Gastrocnemius medialis (tissue), 4 donors: ENCODE measurements around the gene TMEM72. TPM values are rescaled to one million over a fixed set of nuclear protein-coding genes. Genes with fewer than 3 reads are reported as not detected.
A peak's percentile ranks its signal among the peaks of the same experiment; 100 is the strongest.

Experiments
- ATAC-seq, 2 donors: fragments of 150-250 bp; one replicate each; pipeline ENCODE4 v1.9.1; 2016
- DNase-seq, 2 donors: peaks; one replicate each; pipeline ENCODE4 v3.0.0-alpha.2; 2019
- H3K27ac ChIP-seq, 4 donors: fragments of 200-600 bp; sonication (generic); 1 replicate in 1 of 4; 2 replicates in 3 of 4; pipeline ENCODE4 v1.5.1; 2016 to 2018; ENCODE audit warnings: mild to moderate bottlenecking in 2 of 4, moderate library complexity in 1 of 4
- H3K27me3 ChIP-seq, 3 donors: fragments of 200-600 bp; sonication (generic) in 2 of 3; 1 replicate in 1 of 3; 2 replicates in 2 of 3; pipeline versions ENCODE4 v1.5.1 to v1.6.0; 2016 to 2019; ENCODE audit warnings: mild to moderate bottlenecking in 1 of 3, moderate library complexity in 1 of 3
- H3K36me3 ChIP-seq, 2 donors: fragments of 200-600 bp; sonication (generic) in 1 of 2; one replicate each; pipeline ENCODE4 v1.5.1; 2017 to 2018
- H3K4me1 ChIP-seq, 2 donors: fragments of 200-600 bp; sonication (generic) in 1 of 2; one replicate each; pipeline ENCODE4 v1.5.1; 2016 to 2017; ENCODE audit warnings: mild to moderate bottlenecking in 2 of 2
- H3K4me3 ChIP-seq, 4 donors: fragments of 200-600 bp; sonication (generic) in 3 of 4; 1 replicate in 1 of 4; 2 replicates in 3 of 4; pipeline ENCODE4 v1.5.1; 2016 to 2019; ENCODE audit warnings: mild to moderate bottlenecking in 2 of 4
- H3K9me3 ChIP-seq, 3 donors: fragments of 200-600 bp; sonication (generic) in 2 of 3; 1 replicate in 1 of 3; 2 replicates in 2 of 3; pipeline ENCODE4 v1.5.1; 2016 to 2019
- CTCF ChIP-seq, 5 experiments: fragments of 450-650 bp in 3 of 5; fragments of 200-600 bp in 2 of 5; sonication (generic) in 2 of 5; IDR thresholded peaks in 4 of 5; conservative IDR thresholded peaks in 1 of 5; 1 replicate in 4 of 5; 2 replicates in 1 of 5; pipeline ENCODE4 v1.5.1; 2016 to 2019; ENCODE audit warnings: antibody characterized with exemption in 5 of 5, mild to moderate bottlenecking in 3 of 5, moderate library complexity in 3 of 5
- POLR2A ChIP-seq, 2 donors: fragments of 450-650 bp; IDR thresholded peaks; one replicate each; pipeline ENCODE4 v1.6.1; 2017; ENCODE audit warnings: antibody characterized with exemption in 2 of 2, mild to moderate bottlenecking in 2 of 2, moderate library complexity in 2 of 2
- in situ Hi-C, 4 donors: fragments of 200-750 bp; cut with MboI; loops; one replicate each; pipeline versions ENCODE4 v1.15.0 to v1.8.0; 2017; ENCODE audit warnings: low sequenced_read_pairs in 4 of 4
- intact Hi-C: fragments of 100-400 bp; cut with DNase I; formaldehyde crosslinking; loops from one replicate; pipeline ENCODE4 v1.15.1; 2023; ENCODE audit warnings: low total_unique reads
- total RNA-seq, 4 donors: library from RNA; depleted of rRNA; stranded (reverse); fragments of >200 nt; gene quantifications; one replicate each; pipeline versions ENCODE4 v1.1.0 to v1.2.3, GENCODE V29; 2016

Gene TMEM72
- total RNA-seq, 4 donors from 2014 or later: not detected

GRCh38 chr10:44949915-44950314, 38.8 kb downstream of the TMEM72 start:
- no peaks in the 10 kb centered on the region for H3K27me3 ChIP-seq
- intact Hi-C loops: no loop called here
- H3K27ac ChIP-seq: no peak overlapping the region
- ATAC-seq: no peak
- no peaks in the 10 kb centered on the region for H3K9me3 ChIP-seq
- H3K4me1 ChIP-seq: peaks cover 10 to 34% of the 10 kb centered on the region in 2 donors
- no peak overlapping the region for H3K4me3 ChIP-seq
- peaks cover 0 to 5% of the 10 kb centered on the region in 2 donors for H3K36me3 ChIP-seq
- TF ChIP-seq POLR2A (IDR thresholded peaks at IDR 0.05): no peak
- no peak for DNase-seq
- in situ Hi-C loops: no loop called here

GRCh38 chr10:44950326-44951225, 39.4 kb downstream of the TMEM72 start:
- no peak for ATAC-seq
- TF ChIP-seq CTCF (IDR thresholded peaks at IDR 0.05 in 4 of 5, conservative IDR thresholded peaks at IDR 0.05 in 1 of 5): no peak
- no peak for TF ChIP-seq POLR2A (IDR thresholded peaks at IDR 0.05)
- Histone ChIP-seq H3K27ac (no peak overlapping the region), H3K4me1 (peaks cover 10 to 33% of the 10 kb centered on the region in 2 donors), H3K9me3 (no peaks in the 10 kb centered on the region), H3K4me3 (no peak overlapping the region), H3K36me3 (peaks cover 0 to 5% of the 10 kb centered on the region in 2 donors), H3K27me3 (no peaks in the 10 kb centered on the region)
- in situ Hi-C loops: no loop called here
- intact Hi-C loops: no loop called here
- DNase-seq: no peak

GRCh38 chr10:44951576-44952226, 40.6 kb downstream of the TMEM72 start:
- H3K4me3 ChIP-seq: no peak overlapping the region
- no peaks in the 10 kb centered on the region for H3K9me3 ChIP-seq
- H3K27ac ChIP-seq: no peak overlapping the region
- no peaks in the 10 kb centered on the region for H3K27me3 ChIP-seq
- intact Hi-C loops: no loop called here
- peaks cover 10 to 22% of the 10 kb centered on the region in 2 donors for H3K4me1 ChIP-seq
- DNase-seq (no peak), ATAC-seq (no peak)
- in situ Hi-C loops: no loop called here
- peaks cover 0 to 10% of the 10 kb centered on the region in 2 donors for H3K36me3 ChIP-seq
- TF ChIP-seq POLR2A (IDR thresholded peaks at IDR 0.05) (no peak), CTCF (IDR thresholded peaks at IDR 0.05 in 4 of 5, conservative IDR thresholded peaks at IDR 0.05 in 1 of 5) (no peak)

GRCh38 chr10:44952779-44953231, 41.7 kb downstream of the TMEM72 start:
- in situ Hi-C loops (no loop called here), intact Hi-C loops (no loop called here)
- Histone ChIP-seq H3K27ac (no peak overlapping the region), H3K36me3 (peaks cover 0 to 10% of the 10 kb centered on the region in 2 donors), H3K9me3 (no peaks in the 10 kb centered on the region), H3K4me3 (no peak overlapping the region), H3K4me1 (peaks cover 8 to 23% of the 10 kb centered on the region in 2 donors), H3K27me3 (no peaks in the 10 kb centered on the region)
- ATAC-seq (no peak), DNase-seq (no peak)
- TF ChIP-seq POLR2A (IDR thresholded peaks at IDR 0.05): no peak

- peaks cover 11 to 30% of the 10 kb centered on the region in 2 donors for H3K4me1 ChIP-seq
- no peaks in the 10 kb centered on the region for H3K9me3 ChIP-seq
- intact Hi-C loops: no loop called here
- in situ Hi-C loops: no loop called here
- no peak overlapping the region for H3K4me3 ChIP-seq
- peaks cover 0 to 10% of the 10 kb centered on the region in 2 donors for H3K36me3 ChIP-seq
- H3K27me3 ChIP-seq: no peaks in the 10 kb centered on the region
- ATAC-seq (no peak), DNase-seq (no peak)
- TF ChIP-seq POLR2A (IDR thresholded peaks at IDR 0.05) (no peak), CTCF (IDR thresholded peaks at IDR 0.05 in 4 of 5, conservative IDR thresholded peaks at IDR 0.05 in 1 of 5) (no peak)
- peak overlapping the region in 1 of 4 donors; percentile 56 for H3K27ac ChIP-seq
Measured at GRCh38 chr10:44954042-44954441, 42.9 kb downstream of the TMEM72 start.
